Medulla oblongata (tissue), 1 donor: ENCODE measurements around the gene NELFB.
"Not testable (repeated sequence)": the region's sequence is repeated elsewhere in the genome, so short reads cannot be mapped to it uniquely, and the experiment has no call there.

ENCODE experiments used
- DNase-seq: peaks from one replicate; pipeline ENCODE4 v3.0.0-alpha.2; 2015; ENCODE audit errors: extremely low spot score

NELFB gene

GRCh38 chr9:137234758-137235423 is 20.2 kb upstream of the NELFB start:
- no peak for DNase-seq

- no peak for DNase-seq
Measured at GRCh38 chr9:137235424-137236237, 19.5 kb upstream of the NELFB start.

- peak; percentile 85 for DNase-seq
Measured at GRCh38 chr9:137236238-137236935, 18.7 kb upstream of the NELFB start.

GRCh38 chr9:137236936-137237421 is 18.1 kb upstream of the NELFB start:
- DNase-seq: no peak

- DNase-seq: peak; percentile 86
Measured at GRCh38 chr9:137237759-137238726, 17.1 kb upstream of the NELFB start.

GRCh38 chr9:137239541-137240200 is 15.5 kb upstream of the NELFB start:
- not testable (repeated sequence) for DNase-seq

GRCh38 chr9:137240318-137240840 is 14.7 kb upstream of the NELFB start:
- peak; percentile 86 for DNase-seq

GRCh38 chr9:137240841-137241489 is 14.2 kb upstream of the NELFB start, which contains the start of gene TUBB4B:
Gene TUBB4B (plus strand): TSS chr9:137241287. CDS start chr9:137241361, 74 bp downstream.
- DNase-seq: peak; percentile 100

GRCh38 chr9:137241490-137242268 is 13.4 kb upstream of the NELFB start:
- no peak for DNase-seq

GRCh38 chr9:137242269-137243203 is 12.6 kb upstream of the NELFB start:
- no peak for DNase-seq

- DNase-seq: not testable (repeated sequence)
Measured at GRCh38 chr9:137243266-137243625, 11.9 kb upstream of the NELFB start.

- DNase-seq: no peak
Measured at GRCh38 chr9:137243626-137244485, 11.3 kb upstream of the NELFB start.

GRCh38 chr9:137244486-137245449 is 10.4 kb upstream of the NELFB start:
- DNase-seq: no peak

- no peak for DNase-seq
Measured at GRCh38 chr9:137245450-137246421, 9.4 kb upstream of the NELFB start.
